H9 (cell line): Measurements from ENCODE around the gene TFCP2. TPM values are rescaled to one million over a fixed set of nuclear protein-coding genes. Genes with fewer than 3 reads are reported as not detected.

Source experiments
- DNase-seq: peaks from one replicate; pipeline ENCODE4 v3.0.0-alpha.2; 2017
- H2AFZ ChIP-seq: one replicate; pipeline ENCODE4 v1.6.1; 2013; ENCODE audit warnings: mild to moderate bottlenecking, low read length, control low read depth, moderate library complexity
- H2AK5ac ChIP-seq: 2 replicates; pipeline ENCODE4 v1.6.1; 2013; ENCODE audit warnings: low read length, control low read depth, mixed read lengths; ENCODE audit not compliant: insufficient read length
- H2BK120ac ChIP-seq: one replicate; pipeline ENCODE4 v1.6.1; 2013; ENCODE audit warnings: low read depth, mild to moderate bottlenecking, low read length, control low read depth, inconsistent platforms; ENCODE audit not compliant: poor library complexity, severe bottlenecking
- H2BK12ac ChIP-seq: 2 replicates; pipeline ENCODE4 v1.6.1; 2013; ENCODE audit warnings: low read length, control low read depth, mixed read lengths, low read depth; ENCODE audit not compliant: insufficient read length
- H2BK15ac ChIP-seq: 2 replicates; pipeline ENCODE4 v1.6.1; 2013; ENCODE audit warnings: low read depth, low read length, control low read depth
- H2BK20ac ChIP-seq: one replicate; pipeline ENCODE4 v1.6.1; 2013; ENCODE audit warnings: low read depth, mild to moderate bottlenecking, low read length, control low read depth, inconsistent platforms; ENCODE audit not compliant: poor library complexity, severe bottlenecking
- H2BK5ac ChIP-seq: 2 replicates; pipeline ENCODE4 v1.6.1; 2013; ENCODE audit warnings: low read length, control low read depth, mixed read lengths; ENCODE audit not compliant: insufficient read length
- H3K14ac ChIP-seq: 2 replicates; pipeline ENCODE4 v1.6.1; 2013; ENCODE audit warnings: low read length, control low read depth; ENCODE audit not compliant: insufficient read depth
- H3K18ac ChIP-seq: 2 replicates; pipeline ENCODE4 v1.6.1; 2013; ENCODE audit warnings: low read depth, mild to moderate bottlenecking, mixed read lengths, low read length, control low read depth; ENCODE audit not compliant: insufficient read length
- H3K23ac ChIP-seq: 2 replicates; pipeline ENCODE4 v1.6.1; 2013; ENCODE audit warnings: low read length, control low read depth, mixed read lengths, low read depth; ENCODE audit not compliant: insufficient read length
- H3K23me2 ChIP-seq: 2 replicates; pipeline ENCODE4 v1.6.1; 2013; ENCODE audit warnings: low read depth, mild to moderate bottlenecking, mixed read lengths, low read length, control low read depth; ENCODE audit not compliant: insufficient read length, poor library complexity, severe bottlenecking
- H3K27ac ChIP-seq: 2 replicates; pipeline ENCODE4 v1.5.1; 2013; ENCODE audit warnings: low read length, control low read depth, mixed read lengths, low read depth; ENCODE audit not compliant: insufficient read length
- H3K27me3 ChIP-seq: 2 replicates; pipeline ENCODE4 v1.6.1; 2013; ENCODE audit warnings: low read length, control low read depth, inconsistent platforms; ENCODE audit not compliant: insufficient read depth
- H3K4ac ChIP-seq: 2 replicates; pipeline ENCODE4 v1.6.1; 2013; ENCODE audit warnings: low read depth, mild to moderate bottlenecking, control low read depth, inconsistent platforms, low read length, moderate library complexity
- H3K4me1 ChIP-seq: 2 replicates; pipeline ENCODE4 v1.6.1; 2013; ENCODE audit warnings: low read length, control low read depth, inconsistent platforms; ENCODE audit not compliant: insufficient read depth
- H3K4me2 ChIP-seq: 2 replicates; pipeline ENCODE4 v1.6.1; 2013; ENCODE audit warnings: low read length, control low read depth, mixed read lengths; ENCODE audit not compliant: insufficient read length, insufficient read depth
- H3K56ac ChIP-seq: 2 replicates; pipeline ENCODE4 v1.6.1; 2013; ENCODE audit warnings: low read depth, mild to moderate bottlenecking, mixed read lengths, low read length, control low read depth; ENCODE audit not compliant: insufficient read length
- H3K79me1 ChIP-seq: 2 replicates; pipeline ENCODE4 v1.6.1; 2013; ENCODE audit warnings: low read depth, mild to moderate bottlenecking, moderate library complexity, low read length, control low read depth, inconsistent platforms; ENCODE audit not compliant: insufficient read depth, poor library complexity, severe bottlenecking
- H3K79me2 ChIP-seq: 2 replicates; pipeline ENCODE4 v1.6.1; 2013; ENCODE audit warnings: low read length, control low read depth, inconsistent platforms; ENCODE audit not compliant: insufficient read depth
- H3K9ac ChIP-seq: 2 replicates; pipeline ENCODE4 v1.6.1; 2013; ENCODE audit warnings: low read length, control low read depth, mixed read lengths; ENCODE audit not compliant: insufficient read length; ENCODE audit errors: extremely low read depth
- H3K9me3 ChIP-seq: one replicate; pipeline ENCODE4 v1.6.1; 2013; ENCODE audit warnings: low read depth, low read length, inconsistent platforms; ENCODE audit not compliant: control insufficient read depth
- H3T11ph ChIP-seq: one replicate; pipeline ENCODE4 v1.6.1; 2013; ENCODE audit warnings: mild to moderate bottlenecking, low read length, control low read depth, inconsistent platforms
- H4K20me1 ChIP-seq: one replicate; pipeline ENCODE4 v1.6.1; 2013; ENCODE audit not compliant: control insufficient read depth, insufficient read length, insufficient read depth
- H4K5ac ChIP-seq: 2 replicates; pipeline ENCODE4 v1.6.1; 2013; ENCODE audit warnings: low read depth, mild to moderate bottlenecking, mixed read lengths, low read length, control low read depth; ENCODE audit not compliant: insufficient read length
- H4K8ac ChIP-seq: replicated peaks from 2 replicates; pipeline ENCODE4 v1.6.1; 2013; ENCODE audit warnings: low read length, control low read depth, mixed read lengths, low read depth; ENCODE audit not compliant: insufficient read length
- H4K91ac ChIP-seq: 2 replicates; pipeline ENCODE4 v1.6.1; 2013; ENCODE audit warnings: low read depth, mild to moderate bottlenecking, moderate library complexity, mixed read lengths, low read length, control low read depth; ENCODE audit not compliant: insufficient read length
- H3K27ac Mint-ChIP-seq, 3 experiments: 2 replicates in 2 of 3; 3 replicates in 1 of 3; pipeline ENCODE4 v1.8.0; 2020 to 2021; ENCODE audit warnings: mixed read lengths in 3 of 3, mild to moderate bottlenecking in 1 of 3, moderate library complexity in 1 of 3
- H3K27me3 Mint-ChIP-seq: 2 replicates; pipeline ENCODE4 v1.8.0; 2021; ENCODE audit warnings: low read depth, mild to moderate bottlenecking, moderate library complexity, mixed read lengths
- H3K36me3 Mint-ChIP-seq, 3 experiments: 2 replicates in 2 of 3; 3 replicates in 1 of 3; pipeline ENCODE4 v1.8.0; 2020 to 2021; ENCODE audit warnings: low read depth in 3 of 3, mixed read lengths in 3 of 3; ENCODE audit not compliant: insufficient read depth in 1 of 3
- H3K4me1 Mint-ChIP-seq, 2 experiments: 2 replicates each; pipeline ENCODE4 v1.8.0; 2020; ENCODE audit warnings: mixed read lengths in 2 of 2
- H3K4me3 Mint-ChIP-seq, 2 experiments: 2 replicates in 1 of 2; 3 replicates in 1 of 2; pipeline ENCODE4 v1.8.0; 2020 to 2021; ENCODE audit warnings: mild to moderate bottlenecking in 2 of 2, mixed read lengths in 2 of 2, moderate library complexity in 1 of 2
- H3K9me3 Mint-ChIP-seq, 2 experiments: 2 replicates in 1 of 2; 3 replicates in 1 of 2; pipeline ENCODE4 v1.8.0; 2020; ENCODE audit warnings: mild to moderate bottlenecking in 2 of 2, mixed read lengths in 2 of 2, moderate library complexity in 1 of 2
- WGBS: extraction: QIAGEN DNeasy Blood & Tissue Kit; methylation state at CpG from one replicate; pipeline ENCODE4 v1.1.7; 2013; ENCODE audit warnings: missing lambda C conversion rate, low lambda C conversion rate, mixed read lengths; ENCODE audit not compliant: insufficient read length; ENCODE audit errors: extremely low coverage; 5-methylcytosine and 5-hydroxymethylcytosine counted together
- total RNA-seq: library from RNA; stranded (reverse); gene quantifications from 2 replicates; pipeline ENCODE4 v1.2.1, GENCODE V29; 2021
- TF ChIP-seq, protein P1 (sequence below): fragments of 200-600 bp; sonication (generic); conservative IDR thresholded peaks from 3 replicates; pipeline ENCODE4 v1.8.0; 2021; ENCODE audit warnings: antibody characterized with exemption, mild to moderate bottlenecking

Gene TFCP2
- total RNA-seq, 1 experiment from 2014 or later = 27.1 TPM

- no peak overlapping the region for H2BK20ac ChIP-seq
- no peaks in the 10 kb centered on the region for H3K27me3 ChIP-seq
- H2AK5ac ChIP-seq = no peak overlapping the region
- H4K5ac ChIP-seq = no peak overlapping the region
- no peak overlapping the region for H3K14ac ChIP-seq
- no peak overlapping the region for H2BK5ac ChIP-seq
- no peaks in the 10 kb centered on the region for H3K4me1 ChIP-seq
- H2BK120ac ChIP-seq = no peak overlapping the region
- no peaks in the 10 kb centered on the region for H3K79me1 ChIP-seq
- H3K79me2 ChIP-seq = no peaks in the 10 kb centered on the region
- H3K9me3 ChIP-seq = no peaks in the 10 kb centered on the region
- H2BK12ac ChIP-seq = no peak overlapping the region
- Mint-ChIP-seq H3K9me3 (no peaks in the 10 kb centered on the region), H3K4me3 (no peak overlapping the region; a peak in 1 of 5 replicates), H3K27ac (peak overlapping the region in 1 of 3 experiments; percentile 4; a peak in 1 of 7 replicates), H3K27me3 (no peaks in the 10 kb centered on the region), H3K36me3 (peaks cover 6 to 19% (median 9%) of the 10 kb centered on the region in 3 experiments; a peak in 5 of 7 replicates), H3K4me1 (peaks cover 4 to 6% of the 10 kb centered on the region in 2 experiments; a peak in 3 of 4 replicates)
- no peak overlapping the region for H4K8ac ChIP-seq
- H3K4ac ChIP-seq = no peak overlapping the region
- H3K56ac ChIP-seq = no peak overlapping the region
- no peak overlapping the region for H3K23ac ChIP-seq
- no peak overlapping the region for H2BK15ac ChIP-seq
- no peak overlapping the region for H3T11ph ChIP-seq
- H3K23me2 ChIP-seq = no peaks in the 10 kb centered on the region
- DNase-seq = no peak
- no peak overlapping the region for H3K4me2 ChIP-seq
- H4K20me1 ChIP-seq = no peaks in the 10 kb centered on the region
- no peak overlapping the region for H4K91ac ChIP-seq
- WGBS = no CpG with 5 or more reads among the region's 14 CpGs
- no peak overlapping the region for H3K18ac ChIP-seq
- TF ChIP-seq, protein P1, sequence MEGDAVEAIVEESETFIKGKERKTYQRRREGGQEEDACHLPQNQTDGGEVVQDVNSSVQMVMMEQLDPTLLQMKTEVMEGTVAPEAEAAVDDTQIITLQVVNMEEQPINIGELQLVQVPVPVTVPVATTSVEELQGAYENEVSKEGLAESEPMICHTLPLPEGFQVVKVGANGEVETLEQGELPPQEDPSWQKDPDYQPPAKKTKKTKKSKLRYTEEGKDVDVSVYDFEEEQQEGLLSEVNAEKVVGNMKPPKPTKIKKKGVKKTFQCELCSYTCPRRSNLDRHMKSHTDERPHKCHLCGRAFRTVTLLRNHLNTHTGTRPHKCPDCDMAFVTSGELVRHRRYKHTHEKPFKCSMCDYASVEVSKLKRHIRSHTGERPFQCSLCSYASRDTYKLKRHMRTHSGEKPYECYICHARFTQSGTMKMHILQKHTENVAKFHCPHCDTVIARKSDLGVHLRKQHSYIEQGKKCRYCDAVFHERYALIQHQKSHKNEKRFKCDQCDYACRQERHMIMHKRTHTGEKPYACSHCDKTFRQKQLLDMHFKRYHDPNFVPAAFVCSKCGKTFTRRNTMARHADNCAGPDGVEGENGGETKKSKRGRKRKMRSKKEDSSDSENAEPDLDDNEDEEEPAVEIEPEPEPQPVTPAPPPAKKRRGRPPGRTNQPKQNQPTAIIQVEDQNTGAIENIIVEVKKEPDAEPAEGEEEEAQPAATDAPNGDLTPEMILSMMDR = no peak
- H3K27ac ChIP-seq = no peak overlapping the region
- no peak overlapping the region for H3K9ac ChIP-seq
- no peak overlapping the region for H2AFZ ChIP-seq
These were observed 48.4 kb downstream of the TFCP2 start for GRCh38 chr12:51124504-51124903.
